IPS DF 19.7 (cell line): Measurements from ENCODE around the gene EXOC4.
"Not testable (repeated sequence)": the region's sequence is repeated elsewhere in the genome, so short reads cannot be mapped to it uniquely, and the experiment has no call there.

Source experiments
- DNase-seq: peaks from one replicate; pipeline ENCODE4 v3.0.0-alpha.2; 2013; ENCODE audit warnings: low read depth, low spot score

The EXOC4 gene

GRCh38 chr7:133976140-133976539 is 723.3 kb downstream of the EXOC4 start:
- no peak for DNase-seq

- DNase-seq = no peak
These were observed 724.8 kb downstream of the EXOC4 start for GRCh38 chr7:133977409-133978274.

DNA sequence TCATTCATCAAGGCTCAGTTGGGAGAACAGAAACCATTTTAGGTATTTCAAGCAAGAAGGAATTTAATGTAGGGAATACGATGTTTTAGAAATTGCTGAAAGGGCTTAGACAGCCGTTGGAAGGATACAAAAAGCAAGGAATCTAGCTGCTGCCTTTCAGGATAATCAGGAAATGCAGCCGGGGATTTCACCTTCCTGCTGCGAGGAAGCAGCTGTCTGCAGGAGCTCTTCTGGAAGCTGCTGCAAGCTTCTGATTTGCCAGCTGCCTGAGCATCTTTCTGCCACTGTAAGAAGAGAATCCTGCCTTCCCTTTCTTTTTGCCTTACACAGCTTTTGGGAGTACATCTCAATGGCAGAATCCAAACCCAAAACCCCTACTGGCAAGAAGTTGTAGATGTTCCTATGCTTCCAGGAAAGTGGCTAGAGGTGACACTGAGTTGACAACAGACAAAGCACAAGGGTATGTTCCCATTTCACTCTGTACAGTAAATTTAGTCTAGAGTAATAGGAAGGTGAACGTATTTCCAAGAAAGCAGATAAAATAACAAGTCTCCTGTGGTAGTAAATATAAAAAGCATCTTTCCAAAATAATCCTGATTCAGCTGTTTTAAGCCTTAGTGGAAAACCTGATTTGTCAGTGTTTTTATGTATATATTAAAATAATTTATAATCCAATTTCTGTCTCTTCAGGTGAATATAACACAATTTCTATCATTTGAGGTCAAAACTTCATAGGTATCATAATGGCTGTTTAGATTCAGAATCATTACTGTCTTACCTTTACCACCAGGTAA is 725.8 kb downstream of the EXOC4 start:
- peak; percentile 17 for DNase-seq

- DNase-seq = no peak
These were observed 727.9 kb downstream of the EXOC4 start for GRCh38 chr7:133980804-133981203.

DNA sequence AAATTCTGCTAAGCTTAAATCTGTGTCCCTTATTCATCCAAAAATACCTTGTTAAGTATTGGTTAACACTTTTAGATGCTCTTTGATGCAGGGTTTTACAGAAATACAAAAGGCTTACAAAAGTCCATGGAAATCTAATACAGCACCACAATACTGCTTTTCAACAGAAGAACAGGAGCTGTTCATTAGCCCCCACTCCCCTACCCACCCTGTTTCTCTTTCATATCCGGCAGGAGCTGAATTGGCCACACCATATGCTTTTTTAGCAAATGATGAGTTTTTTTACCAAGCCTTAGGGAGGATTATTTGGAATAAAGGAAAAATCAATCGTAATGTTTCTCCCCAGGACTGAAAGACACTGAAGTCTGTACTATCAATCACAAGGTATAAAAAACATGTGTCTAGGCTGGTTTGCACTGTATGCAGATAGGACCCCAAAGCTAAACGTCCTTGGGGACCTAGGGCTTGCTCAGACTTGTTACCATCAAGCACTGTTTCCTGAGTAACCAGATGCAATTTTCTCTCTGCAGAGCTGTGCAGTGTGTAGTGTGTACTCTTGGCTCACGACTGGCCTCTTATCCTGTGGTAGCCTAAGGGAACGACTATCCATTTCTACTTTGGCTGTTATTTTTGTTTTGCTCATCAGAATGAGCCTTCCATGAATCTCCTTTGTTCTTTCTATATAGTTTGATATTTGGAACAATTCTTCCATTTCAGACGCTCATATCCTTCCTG is 731.0 kb downstream of the EXOC4 start:
- DNase-seq = no peak

- no peak for DNase-seq
These were observed 732.4 kb downstream of the EXOC4 start for GRCh38 chr7:133985300-133985699.

DNA sequence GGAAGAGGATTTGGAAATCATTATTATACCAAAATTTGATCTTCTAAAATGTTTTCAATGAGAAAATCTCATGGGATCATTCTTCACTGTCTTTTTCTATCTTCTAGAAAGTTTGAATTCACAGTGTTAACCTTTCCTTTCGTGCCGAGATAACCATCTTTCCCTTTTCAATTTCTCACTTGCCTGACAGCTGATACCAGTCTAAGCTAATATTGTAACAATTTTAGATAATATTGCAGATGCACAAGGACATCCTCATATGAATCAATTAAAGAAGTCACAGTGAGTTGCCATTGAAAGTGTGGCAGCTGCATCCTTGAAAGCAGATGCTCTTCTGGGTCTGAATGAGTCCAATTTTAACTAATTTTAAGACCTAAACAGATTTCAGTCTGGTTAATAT is 734.7 kb downstream of the EXOC4 start:
- no peak for DNase-seq

DNA sequence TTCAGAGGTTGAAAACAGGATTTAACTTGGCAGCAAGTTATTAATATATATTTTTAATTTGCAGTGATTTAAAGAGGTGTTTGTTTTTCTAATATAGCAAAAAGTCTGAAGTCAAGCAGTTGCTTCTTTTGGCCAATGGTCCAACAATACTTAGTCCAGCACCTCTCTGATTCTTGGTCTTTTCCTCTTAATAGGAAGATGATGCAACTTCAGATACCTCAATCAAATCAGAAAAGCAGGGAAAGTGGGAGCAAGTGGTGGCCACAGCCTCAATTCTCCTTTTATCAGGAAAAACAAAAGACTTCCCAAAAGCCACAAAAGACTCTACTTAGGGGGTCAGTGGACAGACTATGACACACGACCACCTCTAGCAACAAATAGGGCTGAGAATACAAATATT is 740.7 kb downstream of the EXOC4 start:
- no peak for DNase-seq

- not testable (repeated sequence) for DNase-seq
These were observed 741.2 kb downstream of the EXOC4 start for GRCh38 chr7:133994100-133994499.

DNA sequence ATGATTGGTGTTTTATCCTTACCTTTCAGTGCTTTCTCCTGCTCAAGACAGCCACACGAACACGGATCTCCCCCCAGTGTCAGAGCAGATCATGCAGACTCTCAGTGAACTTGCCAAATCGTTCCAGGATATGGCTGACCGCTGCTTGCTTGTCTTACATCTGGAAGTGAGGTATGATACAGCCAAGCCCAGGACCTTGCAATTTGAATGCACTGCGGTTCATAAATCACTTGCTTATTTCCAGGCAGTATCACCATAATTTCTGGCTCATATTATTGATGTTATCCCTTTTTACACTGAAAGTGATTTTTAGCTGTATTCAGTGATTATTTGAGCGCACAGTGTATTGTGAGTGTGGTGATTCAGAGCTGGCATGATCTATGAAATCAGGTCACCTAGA is 744.6 kb downstream of the EXOC4 start:
- DNase-seq = no peak

DNA sequence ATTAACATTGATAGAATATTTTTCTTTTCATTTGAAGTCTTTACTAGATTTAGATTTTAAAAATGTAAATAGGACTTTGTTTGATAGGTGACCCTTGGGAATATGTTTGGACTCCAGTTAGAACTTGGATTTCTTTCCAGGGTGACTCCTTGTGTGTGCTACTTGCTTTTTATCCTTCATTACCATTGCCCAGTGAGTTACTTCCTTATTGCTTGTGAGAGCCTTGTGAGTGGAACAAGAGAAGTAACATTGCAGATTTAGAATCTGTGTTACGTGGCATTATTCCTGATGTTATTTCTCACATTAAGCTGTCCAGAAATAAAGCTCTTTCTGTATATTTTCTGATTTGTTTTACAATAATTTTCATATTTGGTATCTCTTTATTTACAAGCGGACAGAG is 746.3 kb downstream of the EXOC4 start:
- no peak for DNase-seq

GRCh38 chr7:134004829-134005505 is 752.1 kb downstream of the EXOC4 start:
- DNase-seq = no peak

- DNase-seq = no peak
These were observed 756.6 kb downstream of the EXOC4 start for GRCh38 chr7:134009314-134010110.

- no peak for DNase-seq
These were observed 760.4 kb downstream of the EXOC4 start for GRCh38 chr7:134013249-134013648.

- DNase-seq = no peak
These were observed 762.1 kb downstream of the EXOC4 start for GRCh38 chr7:134014935-134015334.

DNA sequence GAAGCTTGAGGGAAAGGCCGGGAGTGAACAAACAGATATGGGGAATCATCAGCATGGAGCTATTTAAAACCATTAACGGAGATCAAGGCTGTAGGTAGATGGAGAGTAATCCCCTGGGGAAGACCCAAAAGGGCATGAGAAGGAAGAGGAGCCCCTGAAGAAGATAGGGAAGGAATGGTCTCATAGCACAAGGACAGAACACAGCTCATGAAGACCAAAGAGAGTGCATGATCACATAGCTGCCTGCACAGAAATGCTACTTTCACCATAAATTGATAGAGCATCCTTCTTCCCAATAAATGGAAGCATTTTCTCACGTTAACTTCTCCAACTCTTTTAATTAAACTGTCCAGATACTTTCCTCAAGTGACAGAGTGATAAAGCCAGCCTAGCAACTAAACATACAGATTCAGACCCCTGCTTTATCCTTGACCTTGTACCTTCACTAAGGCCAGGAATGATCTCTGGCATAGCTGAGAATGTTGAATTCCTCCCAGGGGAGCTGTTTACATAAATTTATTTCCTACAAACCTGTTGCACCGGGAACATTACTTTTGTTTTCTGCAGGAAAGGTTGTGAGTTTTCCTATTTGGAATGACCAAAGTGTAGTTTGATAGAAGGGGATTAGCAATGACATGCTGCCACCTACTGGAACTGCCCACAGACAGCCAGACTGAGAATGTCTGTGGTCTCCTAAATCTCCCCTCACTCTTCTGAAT is 763.5 kb downstream of the EXOC4 start:
- DNase-seq = peak; percentile 17

DNA sequence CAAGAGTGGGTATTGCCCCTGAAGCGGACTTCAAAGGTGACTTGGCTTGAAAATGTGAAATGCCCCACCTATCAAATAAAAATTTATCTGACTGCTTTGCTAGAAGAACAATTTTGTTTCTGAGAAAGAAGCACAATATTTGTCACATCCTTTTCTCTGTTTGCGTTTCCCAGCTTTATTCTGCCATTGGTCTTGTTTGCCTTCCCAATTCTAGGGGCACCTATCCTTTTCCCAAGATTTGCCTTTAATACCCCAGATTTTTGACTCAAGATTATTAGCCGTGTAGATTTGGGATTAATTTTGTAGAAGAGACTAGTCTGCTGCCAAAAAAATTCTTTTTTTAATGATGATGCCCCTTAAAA is 764.0 kb downstream of the EXOC4 start:
- no peak for DNase-seq

- DNase-seq = no peak
These were observed 765.4 kb downstream of the EXOC4 start for GRCh38 chr7:134018306-134018705.

DNA sequence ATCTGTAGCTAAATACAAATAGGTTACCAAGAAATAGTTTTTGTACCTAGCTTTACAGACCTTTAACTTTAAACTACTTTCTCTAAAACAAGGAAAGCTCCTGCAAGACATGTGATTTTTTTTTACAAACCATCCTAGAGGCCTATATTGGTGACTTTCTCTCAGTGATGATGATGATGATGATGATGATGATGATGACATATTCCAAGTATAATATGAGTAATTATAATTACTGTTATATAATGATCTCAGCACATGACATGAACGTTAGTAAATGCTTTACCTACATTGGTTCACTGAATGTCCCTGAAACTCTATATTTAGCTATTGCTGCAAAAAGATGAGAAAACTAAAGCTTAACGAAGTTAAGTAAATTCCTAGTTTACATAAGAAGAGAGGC is 766.4 kb downstream of the EXOC4 start:
- no peak for DNase-seq

- no peak for DNase-seq
These were observed 769.0 kb downstream of the EXOC4 start for GRCh38 chr7:134021836-134022235.
